GM23248 (cell line): Measurements from ENCODE around the gene DDX31.

Experiments
- EZH2 ChIP-seq: fragments of 200-600 bp; sonication (generic); IDR thresholded peaks from 2 replicates; pipeline ENCODE4 v1.6.1; 2018; ENCODE audit warnings: antibody characterized with exemption, mild to moderate bottlenecking; ENCODE audit not compliant: insufficient read depth, poor library complexity, severe bottlenecking
- EZH2phosphoT487 ChIP-seq: fragments of 200-600 bp; sonication (generic); IDR thresholded peaks from 2 replicates; pipeline ENCODE4 v1.6.1; 2018; ENCODE audit warnings: antibody characterized with exemption, moderate library complexity, mild to moderate bottlenecking, low read depth; ENCODE audit not compliant: insufficient read depth

GRCh38 chr9:132584601-132585560 lies 84.9 kb downstream of the DDX31 start:
- no peak for TF ChIP-seq EZH2
- TF ChIP-seq EZH2phosphoT487 = peak; percentile 32
